ENCODE data around the gene TMEM201.

- TF ChIP-seq CTCF (IDR thresholded peaks at IDR 0.05) (no peak), POLR2A (IDR thresholded peaks at IDR 0.05) (no peak)
Measured at GRCh38 chr1:9595156-9595967, 6.7 kb downstream of the TMEM201 start.

Data from Peyer's patch (tissue), 4 donors.